HS-5 (cell line): ENCODE measurements around the gene PDCL2.
"Not testable (repeated sequence)": the region's sequence is repeated elsewhere in the genome, so short reads cannot be mapped to it uniquely, and the experiment has no call there.

ENCODE experiments used
- DNase-seq: peaks from one replicate; pipeline ENCODE4 v3.0.0-alpha.2; 2012; ENCODE audit warnings: low read depth

PDCL2 gene

DNA sequence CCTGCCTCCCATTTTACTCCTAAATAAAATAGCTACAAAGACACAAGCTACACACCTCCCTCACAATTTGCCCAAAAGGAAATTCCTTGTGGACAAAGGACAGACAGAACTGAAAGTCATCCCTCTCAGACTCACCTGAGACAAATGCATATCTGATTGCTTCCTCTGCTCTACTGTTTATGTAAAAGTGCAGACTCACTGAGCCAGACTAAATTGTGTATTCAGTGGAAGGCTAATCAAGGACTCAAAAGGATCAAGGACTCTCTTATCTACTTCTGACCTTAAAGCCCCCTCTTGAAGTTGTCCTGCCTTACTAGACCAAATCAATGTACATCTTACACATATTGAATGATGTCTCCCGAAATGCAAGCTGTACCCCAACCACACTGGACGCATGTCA lies 3.9 kb downstream of the PDCL2 start:
- no peak for DNase-seq

DNA sequence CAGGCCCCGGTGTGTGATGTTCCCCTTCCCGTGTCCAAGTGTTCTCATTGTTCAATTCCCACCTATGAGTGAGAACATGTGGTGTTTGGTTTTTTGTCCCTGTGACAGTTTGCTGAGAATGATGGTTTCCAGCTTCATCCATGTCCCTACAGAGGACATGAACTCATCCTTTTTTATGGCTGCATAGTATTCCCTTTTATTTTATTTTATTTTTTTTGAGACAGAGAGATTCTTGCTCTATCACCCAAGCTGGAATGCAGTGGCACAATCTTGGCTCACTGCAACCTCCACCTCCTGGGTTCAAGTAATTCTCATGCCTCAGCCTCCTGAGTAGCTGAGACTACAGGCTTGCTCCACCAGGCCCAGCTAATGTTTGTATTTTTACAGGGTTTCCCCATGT lies 9.3 kb downstream of the PDCL2 start:
- not testable (repeated sequence) for DNase-seq

DNA sequence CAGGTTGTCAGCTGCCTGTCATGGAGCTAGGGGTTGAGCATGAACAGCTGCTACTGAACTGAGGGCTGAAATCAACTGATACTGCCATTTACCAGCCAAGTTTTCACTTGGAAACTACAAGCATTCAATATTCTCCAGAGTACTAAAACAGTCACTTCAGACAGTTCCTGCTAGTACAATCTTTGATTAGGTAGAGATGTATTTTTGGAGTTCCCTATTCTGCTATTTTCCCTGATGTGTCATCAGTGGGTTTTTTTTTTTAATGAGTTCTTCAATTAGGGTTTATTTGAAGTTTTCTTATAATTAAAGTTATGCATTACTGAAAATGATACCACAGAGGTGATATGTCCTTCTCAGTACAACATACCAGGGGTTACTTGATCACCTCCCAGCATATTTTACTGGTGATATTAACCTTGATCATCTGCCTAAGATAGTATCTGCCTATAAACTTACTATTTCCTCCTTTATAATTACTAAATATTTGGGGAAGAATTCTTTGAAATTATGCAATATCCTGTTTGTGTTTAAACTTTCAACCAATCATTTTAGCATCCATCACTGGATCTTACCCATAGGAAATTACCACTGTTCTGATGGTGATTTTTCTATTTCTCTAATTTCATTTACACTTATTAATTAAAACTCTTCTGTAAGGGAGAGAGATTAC lies 13.6 kb downstream of the PDCL2 start:
- no peak for DNase-seq

DNA sequence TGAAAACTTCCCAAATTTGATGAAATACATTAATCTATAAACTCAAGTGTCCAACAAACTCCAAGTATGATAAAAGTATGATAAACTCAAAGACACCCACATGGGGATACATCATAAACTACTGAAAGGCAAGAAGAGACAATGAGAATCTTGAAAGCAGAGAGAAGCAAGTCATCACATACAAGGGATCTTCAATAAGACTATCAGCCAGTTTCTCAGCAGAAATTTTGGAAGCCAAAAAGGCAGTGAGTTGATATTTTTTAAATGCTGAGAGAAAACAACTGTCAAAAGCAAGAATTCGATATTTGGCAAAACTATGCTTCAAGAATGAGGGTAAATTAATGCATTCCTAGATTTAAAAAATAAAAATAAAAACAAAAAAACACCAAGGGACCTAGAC lies 16.5 kb downstream of the PDCL2 start:
- no peak for DNase-seq

- DNase-seq: no peak
Measured at GRCh38 chr4:55574252-55574651, 17.8 kb downstream of the PDCL2 start.

- DNase-seq: no peak
Measured at GRCh38 chr4:55571806-55572205, 20.2 kb downstream of the PDCL2 start.

GRCh38 chr4:55568905-55569504 lies 23.0 kb downstream of the PDCL2 start:
- DNase-seq: no peak

DNA sequence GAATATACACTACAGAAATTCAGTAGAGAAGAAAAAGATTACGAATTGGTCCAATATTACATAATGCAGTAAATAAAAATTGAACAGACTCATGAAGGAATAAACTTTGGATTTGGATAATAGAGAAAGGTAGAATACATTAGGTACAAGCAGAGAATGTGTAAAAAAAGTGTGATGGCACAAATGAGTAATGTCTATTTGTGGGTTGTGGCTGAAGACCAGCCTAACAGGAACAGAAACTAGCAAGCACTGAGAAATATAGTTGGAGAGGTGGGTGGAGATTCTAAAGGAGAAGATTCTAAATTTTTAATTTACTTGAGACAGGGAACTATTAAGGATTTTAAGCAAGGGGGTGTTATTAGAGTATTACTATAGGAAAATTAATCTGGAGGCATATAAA lies 30.2 kb downstream of the PDCL2 start:
- no peak for DNase-seq

DNA sequence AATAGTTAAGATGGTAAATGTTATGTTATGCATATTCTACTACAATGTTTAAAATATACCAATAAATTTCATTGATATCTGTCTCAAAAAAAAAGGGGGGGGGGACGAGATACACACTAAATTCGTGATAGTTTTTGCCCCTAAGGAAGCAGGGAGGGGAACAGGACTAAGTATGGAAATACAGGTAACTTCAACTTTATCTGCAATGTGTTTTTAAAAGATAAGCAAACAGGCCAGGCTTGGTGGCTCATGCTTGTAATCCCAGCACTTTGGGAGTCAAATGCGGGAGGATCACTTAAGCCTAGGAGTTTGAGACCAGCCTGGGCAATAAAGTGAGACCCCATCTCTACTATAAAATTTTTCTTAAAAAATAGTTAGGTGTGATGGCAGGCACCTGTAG lies 31.9 kb downstream of the PDCL2 start:
- DNase-seq: no peak

- no peak for DNase-seq
Measured at GRCh38 chr4:55554453-55555030, 37.5 kb downstream of the PDCL2 start.

DNA sequence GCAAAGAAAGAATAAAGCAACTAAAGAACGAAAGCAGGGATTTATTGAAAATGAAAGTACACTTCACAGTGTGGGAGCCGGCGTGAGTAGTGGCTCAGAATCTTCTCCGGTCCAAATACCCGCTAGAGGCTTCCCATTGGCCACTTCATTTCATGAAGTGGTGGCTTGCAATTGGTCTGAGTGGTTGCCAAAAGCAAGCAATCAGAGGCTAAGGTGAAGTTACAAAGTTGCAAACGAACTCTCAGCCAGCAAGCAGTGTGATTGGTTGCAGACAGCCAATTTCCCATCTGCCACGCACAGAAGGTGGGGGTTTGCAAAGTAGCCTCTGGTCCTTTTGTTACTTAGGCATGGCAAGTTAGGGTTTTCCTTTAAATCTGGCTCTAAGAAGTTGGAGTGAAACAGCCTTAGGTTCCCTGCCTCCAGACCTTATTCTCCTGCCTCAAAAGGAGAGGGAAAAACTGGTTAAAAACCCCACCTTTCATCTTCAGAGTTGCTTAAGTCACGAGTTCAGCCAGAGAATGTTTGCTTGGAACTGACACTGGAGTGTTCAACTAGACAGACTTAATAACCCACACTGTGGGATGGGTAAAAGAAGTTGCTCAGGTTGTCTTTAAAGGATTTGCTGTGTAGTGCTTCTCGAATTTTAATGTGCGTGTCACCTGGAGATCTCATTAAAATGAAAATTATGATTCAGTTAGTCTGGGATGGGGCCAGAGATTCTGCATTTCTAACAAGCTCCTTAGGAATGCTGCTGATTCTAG lies 38.4 kb downstream of the PDCL2 start:
- DNase-seq: no peak

DNA sequence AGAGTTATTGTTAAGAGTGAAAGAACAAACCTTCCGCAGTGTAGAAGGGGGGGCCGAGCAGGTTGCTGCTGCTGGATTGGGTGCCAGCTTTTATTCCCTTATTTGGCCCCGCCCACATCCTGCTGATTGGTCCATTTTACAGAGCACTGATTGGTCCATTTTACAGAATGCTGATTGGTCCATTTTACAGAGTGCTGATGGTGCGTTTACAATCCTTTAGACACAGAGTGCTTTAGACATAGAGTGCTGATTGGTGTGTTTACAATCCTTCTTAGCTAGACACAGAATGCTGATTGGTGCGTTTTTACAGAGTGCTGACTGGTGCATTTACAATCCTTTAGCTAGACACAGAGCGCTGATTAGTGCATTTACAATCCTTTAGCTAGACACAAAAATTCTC lies 40.1 kb downstream of the PDCL2 start:
- not testable (repeated sequence) for DNase-seq

DNA sequence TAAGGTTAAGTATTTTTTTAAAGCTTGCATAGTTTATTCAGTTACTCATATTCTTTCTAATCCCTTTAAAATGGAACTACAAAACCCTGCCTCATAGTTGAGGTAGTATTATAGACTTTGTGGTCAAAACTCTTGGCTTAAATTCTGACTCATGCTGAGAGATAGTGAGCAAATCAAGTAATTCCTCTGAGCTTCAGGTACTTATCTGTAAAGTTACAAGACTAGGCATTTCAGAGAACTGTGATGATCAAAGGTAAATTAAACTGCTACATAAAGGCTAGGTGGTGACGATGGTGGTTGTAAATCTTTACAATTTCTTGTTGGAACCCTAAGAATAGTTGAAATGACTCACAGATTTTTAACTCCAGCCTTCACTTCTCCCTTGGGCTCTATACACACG lies 42.2 kb downstream of the PDCL2 start:
- DNase-seq: no peak

- no peak for DNase-seq
Measured at GRCh38 chr4:55547918-55548317, 44.1 kb downstream of the PDCL2 start.

DNA sequence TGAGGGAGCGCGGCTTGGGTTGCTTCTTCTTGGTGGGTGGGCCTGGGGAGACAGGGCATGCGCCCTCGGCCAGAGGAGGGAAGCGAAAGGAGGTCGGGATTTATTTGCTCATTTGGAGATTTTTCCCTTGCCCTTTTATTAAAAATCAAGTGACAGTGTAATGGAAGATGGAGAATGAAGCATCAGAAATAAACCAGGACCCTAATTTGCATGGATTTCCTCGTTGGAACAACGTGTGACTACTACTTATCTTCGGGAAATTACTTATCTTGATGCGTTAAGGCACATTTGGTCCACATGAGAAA lies 44.6 kb downstream of the PDCL2 start:
- DNase-seq: no peak

GRCh38 chr4:55546756-55547465 lies 45.1 kb downstream of the PDCL2 start, which contains the start of gene CLOCK:
Gene CLOCK (minus strand): TSS chr4:55546909. CDS start chr4:55482785, 64,124 bp downstream.
- no peak for DNase-seq

DNA sequence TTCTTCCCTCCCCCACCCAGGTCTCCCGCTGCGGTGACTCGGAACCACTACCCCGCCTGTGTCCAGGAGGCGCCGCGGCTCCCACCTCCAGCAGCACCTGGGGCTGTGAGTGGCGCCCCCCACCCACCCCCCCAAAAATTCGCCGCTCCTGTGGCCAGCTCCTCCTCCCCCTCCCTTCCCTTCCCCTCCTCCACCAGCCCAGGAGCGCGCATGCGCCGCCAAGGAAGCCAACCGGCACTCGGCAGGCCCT lies 45.6 kb downstream of the PDCL2 start:
- no peak for DNase-seq

- DNase-seq: no peak
Measured at GRCh38 chr4:55545641-55546505, 46.2 kb downstream of the PDCL2 start.

DNA sequence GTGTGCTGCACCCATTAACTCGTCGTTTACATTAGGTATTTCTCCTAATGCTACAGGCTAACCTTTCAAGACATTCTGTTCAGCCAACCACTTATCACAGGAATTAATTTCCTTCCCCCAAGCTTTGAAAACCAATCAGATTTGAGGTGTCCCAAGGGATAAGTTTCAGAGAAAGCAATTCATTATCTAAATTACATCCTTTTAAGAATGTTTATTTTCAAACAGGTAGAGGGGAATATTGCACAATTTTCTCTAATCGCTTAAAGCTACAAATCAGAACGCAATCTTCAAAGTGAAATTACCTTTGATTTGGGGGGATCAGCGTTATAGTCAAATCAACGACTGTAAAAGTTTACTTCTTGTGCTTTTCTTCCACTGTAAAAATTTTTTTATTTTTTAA lies 46.9 kb downstream of the PDCL2 start:
- no peak for DNase-seq

- DNase-seq: no peak
Measured at GRCh38 chr4:55543858-55544257, 48.2 kb downstream of the PDCL2 start.

- no peak for DNase-seq
Measured at GRCh38 chr4:55540271-55540670, 51.8 kb downstream of the PDCL2 start.

- DNase-seq: no peak
Measured at GRCh38 chr4:55539658-55540057, 52.4 kb downstream of the PDCL2 start.
